IPS-NIHi7 (cell line): Measurements from ENCODE around the gene H6PD.

Experiments
- DNase-seq: peaks from one replicate; pipeline ENCODE4 v3.0.0; 2012; ENCODE audit warnings: mixed read lengths; ENCODE audit errors: extremely low spot score

The H6PD gene

GRCh38 chr1:9256332-9256731 lies 21.8 kb downstream of the H6PD start:
- no peak for DNase-seq

- DNase-seq: no peak
These were observed 23.3 kb downstream of the H6PD start for GRCh38 chr1:9257851-9258250.

- DNase-seq: no peak
These were observed 24.1 kb downstream of the H6PD start for GRCh38 chr1:9258629-9259028.

- no peak for DNase-seq
These were observed 25.6 kb downstream of the H6PD start for GRCh38 chr1:9260059-9260766.

GRCh38 chr1:9261496-9261895 lies 26.9 kb downstream of the H6PD start:
- no peak for DNase-seq

- no peak for DNase-seq
These were observed 27.8 kb downstream of the H6PD start for GRCh38 chr1:9262096-9262986.

DNA sequence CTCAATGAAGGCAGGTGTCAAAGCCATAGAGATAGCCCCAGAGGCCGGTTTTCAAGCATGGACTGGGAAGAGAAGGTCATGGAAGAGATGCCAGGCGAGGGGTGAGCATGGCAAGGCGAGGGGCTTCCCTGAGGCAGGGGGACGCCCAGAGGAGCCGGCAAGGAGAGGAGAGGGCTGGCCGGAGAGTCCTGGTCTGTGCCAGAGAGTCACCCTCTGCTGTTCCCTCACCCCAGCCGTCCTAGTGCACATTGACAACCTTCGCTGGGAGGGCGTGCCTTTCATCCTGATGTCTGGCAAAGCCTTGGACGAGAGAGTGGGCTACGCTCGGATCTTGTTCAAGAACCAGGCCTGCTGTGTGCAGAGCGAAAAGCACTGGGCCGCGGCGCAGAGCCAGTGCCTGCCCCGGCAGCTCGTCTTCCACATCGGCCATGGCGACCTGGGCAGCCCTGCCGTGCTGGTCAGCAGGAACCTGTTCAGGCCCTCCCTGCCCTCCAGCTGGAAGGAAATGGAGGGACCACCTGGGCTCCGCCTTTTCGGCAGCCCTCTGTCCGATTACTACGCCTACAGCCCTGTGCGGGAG lies 28.8 kb downstream of the H6PD start:
- no peak for DNase-seq

DNA sequence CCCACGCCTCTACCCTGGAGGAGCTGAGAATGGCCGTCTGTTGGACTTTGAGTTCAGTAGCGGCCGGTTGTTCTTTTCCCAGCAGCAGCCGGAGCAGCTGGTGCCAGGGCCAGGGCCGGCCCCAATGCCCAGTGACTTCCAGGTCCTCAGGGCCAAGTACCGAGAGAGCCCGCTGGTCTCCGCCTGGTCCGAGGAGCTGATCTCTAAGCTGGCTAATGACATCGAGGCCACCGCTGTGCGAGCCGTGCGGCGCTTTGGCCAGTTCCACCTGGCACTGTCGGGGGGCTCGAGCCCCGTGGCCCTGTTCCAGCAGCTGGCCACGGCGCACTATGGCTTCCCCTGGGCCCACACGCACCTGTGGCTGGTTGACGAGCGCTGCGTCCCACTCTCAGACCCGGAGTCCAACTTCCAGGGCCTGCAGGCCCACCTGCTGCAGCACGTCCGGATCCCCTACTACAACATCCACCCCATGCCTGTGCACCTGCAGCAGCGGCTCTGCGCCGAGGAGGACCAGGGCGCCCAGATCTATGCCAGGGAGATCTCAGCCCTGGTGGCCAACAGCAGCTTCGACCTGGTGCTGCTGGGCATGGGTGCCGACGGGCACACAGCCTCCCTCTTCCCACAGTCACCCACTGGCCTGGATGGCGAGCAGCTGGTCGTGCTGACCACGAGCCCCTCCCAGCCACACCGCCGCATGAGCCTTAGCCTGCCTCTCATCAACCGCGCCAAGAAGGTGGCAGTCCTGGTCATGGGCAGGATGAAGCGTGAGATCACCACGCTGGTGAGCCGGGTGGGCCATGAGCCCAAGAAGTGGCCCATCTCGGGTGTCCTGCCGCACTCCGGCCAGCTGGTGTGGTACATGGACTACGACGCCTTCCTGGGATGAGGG lies 29.7 kb downstream of the H6PD start:
- no peak for DNase-seq

- DNase-seq: no peak
These were observed 30.5 kb downstream of the H6PD start for GRCh38 chr1:9265037-9265436.

DNA sequence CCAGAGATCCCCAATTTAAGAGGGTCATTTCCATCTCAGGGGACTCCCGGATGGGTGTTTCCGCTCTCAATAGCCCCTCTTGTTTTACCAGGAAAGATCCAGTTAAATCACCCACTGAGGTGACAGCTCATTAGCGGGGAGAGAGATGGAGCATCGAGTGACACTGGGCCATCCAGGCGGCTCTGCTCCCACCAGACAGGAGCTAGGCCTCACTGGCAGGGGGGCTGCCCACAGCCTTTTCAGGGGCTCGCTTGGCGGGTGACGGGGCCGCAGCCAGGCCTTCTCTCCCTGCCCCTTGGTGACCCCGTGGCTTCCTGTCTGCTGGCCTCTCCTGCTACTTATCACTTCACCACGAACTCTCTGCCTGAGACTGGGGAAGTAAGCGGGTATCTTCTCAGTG lies 31.4 kb downstream of the H6PD start:
- no peak for DNase-seq

GRCh38 chr1:9267352-9267686 lies 32.7 kb downstream of the H6PD start:
- no peak for DNase-seq

DNA sequence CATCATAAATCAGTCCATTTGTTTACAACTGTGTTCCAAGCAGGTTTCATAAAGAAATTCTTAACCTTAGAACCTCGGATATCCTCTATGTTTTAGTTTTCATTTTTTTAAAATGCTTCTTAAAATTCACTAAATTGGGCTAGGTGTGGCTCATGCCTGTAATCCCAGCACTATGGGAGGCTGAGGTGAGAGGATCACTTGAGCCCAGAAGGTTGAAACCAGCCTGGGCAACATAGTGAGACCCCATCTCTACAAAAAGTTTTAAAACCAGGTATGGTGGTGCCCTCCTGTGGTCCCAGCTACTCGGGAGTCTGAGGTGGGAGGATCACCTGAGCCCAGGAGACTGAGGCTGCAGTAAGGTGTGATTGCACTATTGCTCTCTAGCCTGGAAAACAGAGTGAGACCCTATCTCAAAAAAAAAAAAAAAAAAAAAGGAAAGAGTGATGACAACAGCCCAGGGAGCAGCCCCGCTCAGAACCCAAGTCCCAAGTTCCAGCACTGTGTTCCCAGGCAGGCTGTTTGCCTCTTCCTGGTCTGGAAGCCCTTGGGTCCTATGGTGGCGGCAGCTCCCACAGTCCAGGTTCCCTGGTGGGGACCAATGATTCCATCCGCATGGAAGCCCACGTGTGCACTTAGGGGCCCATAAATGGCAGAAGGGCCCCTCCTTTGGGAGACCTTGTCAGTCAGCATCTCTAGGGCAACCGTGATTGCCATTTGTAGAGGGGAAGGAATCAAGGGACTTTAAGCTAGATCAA lies 33.4 kb downstream of the H6PD start:
- DNase-seq: no peak

- no peak for DNase-seq
These were observed 34.5 kb downstream of the H6PD start for GRCh38 chr1:9269078-9269501.

GRCh38 chr1:9269721-9270120 lies 35.1 kb downstream of the H6PD start:
- DNase-seq: no peak

GRCh38 chr1:9270290-9270883 lies 35.8 kb downstream of the H6PD start:
- DNase-seq: no peak

DNA sequence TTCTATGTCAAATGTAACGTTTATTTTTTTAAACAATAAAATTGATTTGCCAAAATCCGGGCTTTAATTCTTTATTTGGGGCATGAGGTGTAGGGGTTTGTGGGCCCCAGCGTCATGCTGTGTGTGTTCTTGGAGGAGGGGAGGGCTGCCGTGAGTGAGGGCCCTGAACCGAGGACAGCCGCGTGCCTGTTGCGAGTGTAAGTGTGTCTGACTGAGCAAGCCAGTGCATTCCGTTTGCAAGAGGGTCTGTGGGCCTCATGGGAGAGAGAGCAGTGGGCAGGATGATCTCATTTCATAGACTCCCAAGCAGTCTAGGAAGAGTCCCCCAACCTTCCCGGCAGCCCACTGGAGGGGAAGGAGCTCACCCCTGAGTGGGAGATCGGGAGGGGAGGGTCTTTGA lies 36.7 kb downstream of the H6PD start:
- no peak for DNase-seq

DNA sequence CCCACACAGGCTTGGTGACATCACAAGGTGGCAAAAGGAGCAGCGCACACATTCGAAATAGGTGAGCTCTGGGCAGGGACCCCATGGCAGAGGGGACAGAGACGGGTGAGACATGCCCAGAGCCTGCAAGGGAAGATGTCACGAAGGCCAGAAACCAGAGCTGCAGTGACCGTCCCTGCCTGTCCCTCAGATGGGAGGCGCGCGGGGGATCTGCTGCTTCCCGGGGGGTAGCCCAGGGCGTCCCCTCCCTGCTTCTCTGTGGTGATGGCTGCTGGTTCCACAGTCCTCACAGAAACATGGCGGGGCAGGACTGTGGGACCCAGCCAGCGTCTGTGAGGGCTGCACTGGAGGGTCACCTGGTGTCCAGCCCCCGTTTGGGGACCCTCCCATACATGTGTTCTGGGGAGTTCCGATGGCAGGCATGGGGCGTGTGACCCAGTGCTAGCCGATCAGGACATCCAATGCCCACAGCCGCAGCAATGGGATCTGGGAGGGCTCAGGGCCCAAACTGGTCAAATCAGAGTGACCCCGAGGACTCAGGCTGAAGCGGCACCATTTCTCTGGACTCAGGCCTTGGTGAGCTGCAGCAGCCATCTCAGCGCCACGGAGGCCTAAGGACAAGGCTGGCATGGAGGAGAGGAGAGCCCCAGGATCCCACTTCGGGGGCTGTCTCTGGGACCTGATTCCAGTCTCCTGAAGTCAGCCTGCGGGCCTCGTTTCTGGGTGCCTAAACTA lies 37.5 kb downstream of the H6PD start:
- no peak for DNase-seq

- no peak for DNase-seq
These were observed 38.6 kb downstream of the H6PD start for GRCh38 chr1:9273177-9273576.

- no peak for DNase-seq
These were observed 40.6 kb downstream of the H6PD start for GRCh38 chr1:9275161-9275560.

DNA sequence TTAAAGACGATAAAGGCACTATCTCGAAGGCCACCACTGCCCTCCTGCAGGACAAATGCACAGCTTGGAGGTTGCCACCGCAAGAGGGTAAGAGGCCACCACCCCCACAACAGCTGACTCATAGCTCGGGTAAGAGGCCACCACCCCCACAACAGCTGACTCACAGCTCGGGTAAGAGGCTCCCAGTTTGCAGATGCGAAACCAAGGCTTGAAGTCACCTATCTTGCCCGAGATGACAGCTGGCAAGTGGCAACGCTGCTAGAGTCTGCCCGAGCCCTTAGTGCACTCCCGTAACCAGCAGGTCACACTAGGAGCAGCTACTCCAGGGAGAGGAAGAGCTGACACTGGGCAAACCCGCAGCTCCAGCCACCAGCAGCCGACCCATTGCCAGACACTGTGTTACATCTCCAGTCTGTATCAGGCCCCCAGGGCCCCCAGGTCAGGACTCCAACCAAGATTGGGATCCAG lies 41.0 kb downstream of the H6PD start:
- DNase-seq: peak; percentile 52
